Skeletal muscle tissue (tissue), 4 donors: ENCODE results near the gene TMEM119. TPM values are rescaled to one million over a fixed set of nuclear protein-coding genes. Genes with fewer than 3 reads are reported as not detected.
"Not testable (repeated sequence)": the region's sequence is repeated elsewhere in the genome, so short reads cannot be mapped to it uniquely, and the experiment has no call there.

Experiments
- H3K27ac ChIP-seq: one replicate; pipeline ENCODE4 v1.7.0; 2013; ENCODE audit warnings: mild to moderate bottlenecking, low read depth, low read length, inconsistent platforms
- H3K27me3 ChIP-seq, 3 donors: one replicate each; pipeline ENCODE4 v1.7.0; 2013; ENCODE audit warnings: low read length in 3 of 3; ENCODE audit not compliant: control insufficient read depth in 3 of 3, insufficient read depth in 3 of 3
- H3K36me3 ChIP-seq, 3 donors: one replicate each; pipeline ENCODE4 v1.7.0; 2013; ENCODE audit warnings: low read length in 3 of 3; ENCODE audit not compliant: control insufficient read depth in 3 of 3, insufficient read depth in 3 of 3
- H3K4me1 ChIP-seq, 3 donors: one replicate each; pipeline ENCODE4 v1.7.0; 2013; ENCODE audit warnings: low read length in 3 of 3, mild to moderate bottlenecking in 3 of 3; ENCODE audit not compliant: control insufficient read depth in 3 of 3, insufficient read depth in 3 of 3
- H3K4me3 ChIP-seq, 3 donors: one replicate each; pipeline ENCODE4 v1.7.0; 2013; ENCODE audit warnings: low read length in 3 of 3
- H3K9ac ChIP-seq, 3 donors: one replicate each; pipeline ENCODE4 v1.7.0; 2013; ENCODE audit warnings: low read length in 3 of 3, mild to moderate bottlenecking in 3 of 3, moderate library complexity in 2 of 3, low read depth in 1 of 3
- H3K9me3 ChIP-seq, 3 donors: one replicate each; pipeline ENCODE4 v1.7.0; 2013; ENCODE audit warnings: low read length in 3 of 3; ENCODE audit not compliant: control insufficient read depth in 3 of 3
- total RNA-seq: library from RNA; depleted of rRNA; stranded (reverse); fragments of >200 nt; gene quantifications from one replicate; pipeline ENCODE4 v1.2.3, GENCODE V29; 2014
- donor health status: Osteomylitis.

The TMEM119 gene
- total RNA-seq, 1 donor from 2014 or later: 37.1 TPM

- peak overlapping the region; percentile 92 to 99 (median 98) for H3K9ac ChIP-seq
- H3K4me1 ChIP-seq: peaks cover 47 to 68% (median 56%) of the 10 kb centered on the region in 3 donors
- peak overlapping the region; percentile 93 to 100 (median 98) for H3K4me3 ChIP-seq
- peaks cover 8 to 24% (median 16%) of the 10 kb centered on the region in 3 donors for H3K36me3 ChIP-seq
- no peaks in the 10 kb centered on the region for H3K27me3 ChIP-seq
- peak overlapping the region; percentile 94 for H3K27ac ChIP-seq
- no peaks in the 10 kb centered on the region for H3K9me3 ChIP-seq
These were observed 37.6 kb downstream of the TMEM119 start for GRCh38 chr12:108560321-108560721.

- Histone ChIP-seq H3K4me1 (peaks cover 47 to 64% (median 56%) of the 10 kb centered on the region in 3 donors), H3K36me3 (peaks cover 5 to 19% (median 11%) of the 10 kb centered on the region in 3 donors), H3K9me3 (no peaks in the 10 kb centered on the region), H3K9ac (peak overlapping the region in 2 of 3 donors; percentile 92 to 99), H3K4me3 (peak overlapping the region; percentile 93 to 100 (median 98)), H3K27ac (no peak overlapping the region), H3K27me3 (no peaks in the 10 kb centered on the region)
These were observed 38.1 kb downstream of the TMEM119 start for GRCh38 chr12:108559748-108560147.

- H3K9ac ChIP-seq: no peak overlapping the region
- no peak overlapping the region for H3K27ac ChIP-seq
- no peaks in the 10 kb centered on the region for H3K27me3 ChIP-seq
- no peaks in the 10 kb centered on the region for H3K9me3 ChIP-seq
- H3K36me3 ChIP-seq: peaks cover 5 to 13% (median 6%) of the 10 kb centered on the region in 3 donors
- H3K4me3 ChIP-seq: peak overlapping the region in 1 of 3 donors; percentile 93
- peaks cover 44 to 58% (median 51%) of the 10 kb centered on the region in 3 donors for H3K4me1 ChIP-seq
These were observed 38.8 kb downstream of the TMEM119 start for GRCh38 chr12:108559007-108559655.

- not testable (repeated sequence) for H3K27me3 ChIP-seq, H3K9me3 ChIP-seq, H3K27ac ChIP-seq, H3K9ac ChIP-seq, H3K36me3 ChIP-seq, H3K4me3 ChIP-seq
- peaks cover 25 to 38% (median 35%) of the 10 kb centered on the region in 3 donors for H3K4me1 ChIP-seq
These were observed 42.5 kb downstream of the TMEM119 start for GRCh38 chr12:108555383-108555782.

- Histone ChIP-seq H3K9me3 (no peaks in the 10 kb centered on the region), H3K9ac (no peak overlapping the region), H3K27ac (no peak overlapping the region), H3K36me3 (peaks cover 4 to 12% (median 5%) of the 10 kb centered on the region in 3 donors), H3K4me1 (peaks cover 10 to 25% (median 21%) of the 10 kb centered on the region in 3 donors), H3K27me3 (no peaks in the 10 kb centered on the region), H3K4me3 (no peak overlapping the region)
These were observed 44.1 kb downstream of the TMEM119 start for GRCh38 chr12:108553799-108554198.

- Histone ChIP-seq H3K27ac (no peak overlapping the region), H3K36me3 (peaks cover 5 to 18% (median 9%) of the 10 kb centered on the region in 3 donors), H3K4me3 (no peak overlapping the region), H3K9ac (no peak overlapping the region), H3K4me1 (peaks cover 5 to 13% (median 8%) of the 10 kb centered on the region in 3 donors), H3K27me3 (no peaks in the 10 kb centered on the region), H3K9me3 (no peaks in the 10 kb centered on the region)
These were observed 46.3 kb downstream of the TMEM119 start for GRCh38 chr12:108551535-108551934.

GRCh38 chr12:108548954-108549521 lies 48.8 kb downstream of the TMEM119 start:
- Histone ChIP-seq H3K4me1 (peaks cover 0 to 7% (median 5%) of the 10 kb centered on the region in 3 donors), H3K36me3 (peaks cover 16 to 27% (median 19%) of the 10 kb centered on the region in 3 donors), H3K9me3 (no peaks in the 10 kb centered on the region), H3K27me3 (no peaks in the 10 kb centered on the region), H3K4me3 (no peak overlapping the region), H3K9ac (no peak overlapping the region), H3K27ac (no peak overlapping the region)

GRCh38 chr12:108547686-108548085 lies 50.2 kb downstream of the TMEM119 start:
- H3K36me3 ChIP-seq: peaks cover 25 to 39% (median 27%) of the 10 kb centered on the region in 3 donors
- no peak overlapping the region for H3K27ac ChIP-seq
- peaks cover 0 to 10% (median 7%) of the 10 kb centered on the region in 3 donors for H3K4me1 ChIP-seq

GRCh38 chr12:108543652-108544051 lies 54.2 kb downstream of the TMEM119 start:
- H3K4me1 ChIP-seq: peaks cover 3 to 10% (median 7%) of the 10 kb centered on the region in 3 donors
- peaks cover 22 to 42% (median 32%) of the 10 kb centered on the region in 3 donors for H3K36me3 ChIP-seq
- no peaks in the 10 kb centered on the region for H3K9me3 ChIP-seq
- H3K27ac ChIP-seq: no peak overlapping the region
- no peaks in the 10 kb centered on the region for H3K27me3 ChIP-seq
- H3K9ac ChIP-seq: no peak overlapping the region
- H3K4me3 ChIP-seq: no peak overlapping the region

More at GRCh38 chr12:108547686-108548085, 50.2 kb downstream of the TMEM119 start:
- Histone ChIP-seq H3K27me3 (no peaks in the 10 kb centered on the region), H3K9ac (no peak overlapping the region), H3K4me3 (no peak overlapping the region), H3K9me3 (no peaks in the 10 kb centered on the region)

GRCh38 chr12:108542320-108542719 lies 55.6 kb downstream of the TMEM119 start:
- H3K36me3 ChIP-seq: peaks cover 16 to 42% (median 39%) of the 10 kb centered on the region in 3 donors
- H3K9me3 ChIP-seq: no peaks in the 10 kb centered on the region
- H3K4me1 ChIP-seq: peaks cover 0 to 4% (median 3%) of the 10 kb centered on the region in 3 donors
- no peak overlapping the region for H3K27ac ChIP-seq
- no peak overlapping the region for H3K9ac ChIP-seq
- H3K4me3 ChIP-seq: no peak overlapping the region
- no peaks in the 10 kb centered on the region for H3K27me3 ChIP-seq
